SK-N-SH (cell line): Measurements from ENCODE around the gene C19orf47.

Source experiments
- GABPA ChIP-seq: IDR thresholded peaks from 2 replicates; pipeline ENCODE4 v1.4.0; 2012; ENCODE audit warnings: low read depth, mild to moderate bottlenecking
- POLR2AphosphoS5 ChIP-seq: IDR thresholded peaks from 2 replicates; pipeline ENCODE4 v1.6.1; 2012; ENCODE audit warnings: low read depth, low read length
- TCF12 ChIP-seq: IDR thresholded peaks from 2 replicates; pipeline ENCODE4 v1.4.0; 2012
- ZBTB33 ChIP-seq: IDR thresholded peaks from 2 replicates; pipeline ENCODE4 v1.4.0; 2012; ENCODE audit warnings: low read depth, borderline replicate concordance
- TF ChIP-seq, protein P1 (sequence below): IDR thresholded peaks from 2 replicates; pipeline ENCODE4 v1.4.0; 2012; ENCODE audit warnings: low read depth

DNA sequence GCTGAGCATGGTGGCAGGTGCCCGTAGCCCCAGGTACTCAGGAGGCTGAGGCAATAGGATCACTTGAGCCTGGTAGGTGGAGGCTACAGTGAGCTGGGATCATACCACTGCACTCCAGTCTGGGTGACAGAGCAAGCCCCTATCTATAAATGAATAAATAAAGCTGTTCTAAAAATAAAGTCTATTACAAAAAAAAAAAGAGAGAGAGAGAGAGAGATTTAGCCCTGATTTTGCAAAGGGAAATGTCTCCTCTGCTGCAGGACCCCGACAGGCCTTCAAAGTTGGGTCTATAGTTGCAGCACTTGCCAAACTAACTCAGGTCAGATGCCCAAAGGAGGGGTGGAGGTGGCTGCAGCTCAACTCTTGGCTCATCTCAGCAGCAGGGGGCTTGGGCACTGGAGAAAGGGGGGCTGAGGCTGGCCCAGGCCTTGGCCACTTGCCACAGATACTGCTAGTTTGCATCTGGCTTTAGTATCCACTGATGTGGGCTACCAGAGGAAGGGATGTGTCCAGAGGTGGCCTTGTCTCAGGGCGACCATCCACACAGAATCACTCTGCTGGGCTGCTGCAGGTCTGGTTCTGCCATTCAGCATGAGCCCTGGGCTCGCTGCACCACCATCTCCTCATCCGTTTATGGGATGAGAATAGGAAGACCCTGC lies 32.3 kb downstream of the C19orf47 start:
- TF ChIP-seq ZBTB33 (no peak), TCF12 (no peak), POLR2AphosphoS5 (no peak), GABPA (no peak)
- TF ChIP-seq, protein P1, sequence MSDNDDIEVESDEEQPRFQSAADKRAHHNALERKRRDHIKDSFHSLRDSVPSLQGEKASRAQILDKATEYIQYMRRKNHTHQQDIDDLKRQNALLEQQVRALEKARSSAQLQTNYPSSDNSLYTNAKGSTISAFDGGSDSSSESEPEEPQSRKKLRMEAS = no peak
